K562 (cell line): ENCODE data around the gene SAE1. TPM values are rescaled to one million over a fixed set of nuclear protein-coding genes. Genes with fewer than 3 reads are reported as not detected.

Experiments used
- ASH1L ChIP-seq: fragments of 450-650 bp; IDR thresholded peaks from 2 replicates; pipeline ENCODE4 v1.6.1; 2018; ENCODE audit warnings: borderline replicate concordance, mild to moderate bottlenecking, low read depth; ENCODE audit not compliant: partially characterized antibody
- E2F5 ChIP-seq: sonication (generic); formaldehyde crosslinking; IDR thresholded peaks from 2 replicates; pipeline ENCODE4 v1.8.0; 2022; ENCODE audit warnings: mild to moderate bottlenecking, missing genetic modification reagents
- FOXJ2 ChIP-seq: fragments of 200-800 bp; sonication (Bioruptor generic); IDR thresholded peaks from 2 replicates; pipeline ENCODE4 v1.6.1; 2016; ENCODE audit warnings: missing genetic modification characterization, missing compliant biosample characterization
- HOMEZ ChIP-seq: fragments of 250-450 bp; sonication (Bioruptor Pico); IDR thresholded peaks from 2 replicates; pipeline ENCODE4 v1.4.0; 2020; ENCODE audit warnings: mild to moderate bottlenecking, moderate library complexity
- REST ChIP-seq, 2 experiments: fragments of 450-650 bp; formaldehyde crosslinking in 1 of 2; IDR thresholded peaks; 2 replicates each; pipeline versions ENCODE4 v1.4.0 to v1.6.1; 2014 to 2020; ENCODE audit warnings: mild to moderate bottlenecking in 2 of 2, borderline replicate concordance in 1 of 2, low read depth in 1 of 2
- SNIP1 ChIP-seq: fragments of 450-650 bp; IDR thresholded peaks from 2 replicates; pipeline ENCODE4 v1.7.1; 2017; ENCODE audit warnings: low read depth, mild to moderate bottlenecking
- SP2 ChIP-seq: IDR thresholded peaks from 2 replicates; pipeline ENCODE4 v1.6.1; 2011; ENCODE audit warnings: mild to moderate bottlenecking, low read depth, low read length, moderate library complexity; ENCODE audit not compliant: poor library complexity, severe bottlenecking; ENCODE audit errors: extremely low read depth
- THAP7 ChIP-seq: fragments of 250-450 bp; sonication (Bioruptor Pico); IDR thresholded peaks from 2 replicates; pipeline ENCODE4 v1.5.0; 2021
- ZNF512 ChIP-seq: IDR thresholded peaks from 2 replicates; pipeline ENCODE4 v1.6.1; 2016; ENCODE audit warnings: missing genetic modification characterization, missing compliant biosample characterization
- polyA plus RNA-seq, 8 experiments: library from polyadenylated mRNA; depleted of rRNA in 4 of 8; stranded (reverse) in 5 of 8; unstranded in 3 of 8; fragments of >200 nt; fragmentation: Nextera tagmentation in 2 of 8; fragmentation: Illumina TruSeq in 1 of 8; extraction: Ambion mirVana in 2 of 8; extraction: Trizol in 1 of 8; gene quantifications; 2 replicates each; pipeline versions ENCODE4 v1.2.1 to v1.2.3, GENCODE V29; 2011 to 2014; ENCODE audit warnings: inconsistent platforms in 1 of 8, missing spikeins in 1 of 8
- total RNA-seq, 7 experiments: library from RNA; depleted of rRNA in 6 of 7; stranded (reverse); fragments of >200 nt in 6 of 7; fragmentation: Illumina TruSeq in 2 of 7; extraction: Trizol in 2 of 7; gene quantifications; 2 replicates each; pipeline versions ENCODE4 v1.2.1 to v1.2.3, GENCODE V29; 2011 to 2021; ENCODE audit warnings: low replicate concordance in 1 of 7

SAE1 gene
- total and polyA plus RNA-seq, 9 of the 15 experiments (the other 6 are each of a cell fraction or from before 2014, with no cell fraction given), result 82.8 to 299 (median 217) TPM

- TF ChIP-seq ZNF512 (no peak), ASH1L (no peak), REST (IDR thresholded peaks at IDR 0.05; ENCODE audit: borderline replicate concordance) (0 out of 2 replicates have a peak, but pooled peaks have one; percentile 6), REST (CRISPR knock-in tag; IDR thresholded peaks at IDR 0.05; ENCODE audit: low read depth) (no peak; the same call in none of the 2 replicates), E2F5 (CRISPR knock-in tag) (0 out of 2 replicates have a peak, but pooled peaks have one; percentile 20), FOXJ2 (tag) (no peak), HOMEZ (CRISPR knock-in tag) (no peak), THAP7 (CRISPR knock-in tag) (0 out of 2 replicates have a peak, but pooled peaks have one; percentile 51), SNIP1 (no peak), SP2 (no peak)
These were observed 96.1 kb downstream of the SAE1 start (continued) for GRCh38 chr19:47226426-47227351.
